HUES6 (cell line): Measurements from ENCODE around the gene CLEC20A.

ENCODE experiments used
- H3K27ac ChIP-seq: 2 replicates; pipeline ENCODE4 v1.7.0; 2013; ENCODE audit warnings: low read depth, mild to moderate bottlenecking, low read length, inconsistent platforms
- H3K27me3 ChIP-seq: 2 replicates; pipeline ENCODE4 v1.6.1; 2013; ENCODE audit warnings: low read length; ENCODE audit not compliant: control insufficient read depth, insufficient read depth
- H3K36me3 ChIP-seq: 2 replicates; pipeline ENCODE4 v1.6.1; 2013; ENCODE audit warnings: low read length; ENCODE audit not compliant: control insufficient read depth, insufficient read depth
- H3K4me1 ChIP-seq: 2 replicates; pipeline ENCODE4 v1.6.1; 2013; ENCODE audit warnings: low read length; ENCODE audit not compliant: control insufficient read depth, insufficient read depth
- H3K4me3 ChIP-seq: 2 replicates; pipeline ENCODE4 v1.5.1; 2013; ENCODE audit warnings: low read depth, low read length
- H3K9ac ChIP-seq: one replicate; pipeline ENCODE4 v1.6.1; 2013; ENCODE audit warnings: mild to moderate bottlenecking, low read length
- H3K9me3 ChIP-seq: 2 replicates; pipeline ENCODE4 v1.6.1; 2013; ENCODE audit warnings: low read depth, low read length; ENCODE audit not compliant: control insufficient read depth, insufficient read depth

CLEC20A gene

DNA sequence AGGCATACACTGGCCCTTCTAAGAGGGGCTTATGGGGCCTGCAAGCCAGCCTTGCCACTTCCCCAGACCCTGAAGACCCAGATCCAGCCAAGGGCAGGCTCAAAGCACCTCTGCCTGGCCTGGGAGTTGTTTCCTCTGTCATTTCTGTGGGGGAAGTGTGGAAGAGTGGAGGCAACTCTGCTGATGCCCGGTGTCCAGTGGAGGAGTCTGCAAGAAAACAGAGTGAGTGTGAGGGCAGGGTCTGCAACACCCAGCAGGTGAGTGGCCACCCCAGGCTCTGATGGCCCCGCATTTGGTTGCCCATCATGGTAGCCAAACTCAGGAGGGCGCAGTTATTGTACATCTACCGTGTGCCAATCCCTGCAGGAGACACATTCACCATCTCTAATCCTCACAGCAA lies 8.4 kb downstream of the CLEC20A start:
- no peaks in the 10 kb centered on the region for H3K36me3 ChIP-seq
- no peaks in the 10 kb centered on the region for H3K9me3 ChIP-seq
- no peak overlapping the region for H3K4me3 ChIP-seq
- H3K27me3 ChIP-seq: no peaks in the 10 kb centered on the region
- H3K27ac ChIP-seq: no peak overlapping the region
- H3K4me1 ChIP-seq: no peaks in the 10 kb centered on the region
- H3K9ac ChIP-seq: no peak overlapping the region

DNA sequence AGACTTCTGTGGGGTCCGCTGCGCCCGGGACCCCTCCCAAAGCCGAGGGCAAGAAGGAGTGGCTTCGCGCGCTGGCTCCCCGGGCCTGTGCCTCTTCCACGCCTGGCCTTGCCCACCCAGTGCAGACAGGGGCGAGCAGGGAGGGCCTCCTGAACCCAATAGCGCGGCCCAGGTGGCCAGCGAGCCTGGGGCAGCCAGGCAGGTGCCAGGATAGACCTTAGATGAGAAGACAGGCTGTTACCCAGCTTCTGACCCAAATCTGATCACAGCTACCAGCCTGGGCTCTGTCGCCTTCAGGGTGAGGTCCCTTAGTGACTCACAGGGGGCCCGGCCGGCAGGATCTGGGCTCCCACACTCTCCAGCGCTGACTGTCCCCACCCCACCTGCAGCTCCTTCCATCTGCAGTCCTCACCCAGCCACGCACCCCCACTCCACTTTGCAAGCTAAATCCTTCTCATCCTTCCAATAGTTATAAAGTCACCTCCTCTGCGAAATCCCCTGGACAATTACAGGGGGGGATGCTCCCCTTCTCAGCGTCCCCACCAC lies 9.6 kb downstream of the CLEC20A start:
- H3K9me3 ChIP-seq: no peaks in the 10 kb centered on the region
- no peak overlapping the region for H3K4me3 ChIP-seq
- no peak overlapping the region for H3K9ac ChIP-seq
- no peak overlapping the region for H3K27ac ChIP-seq
- no peaks in the 10 kb centered on the region for H3K36me3 ChIP-seq
- H3K27me3 ChIP-seq: no peaks in the 10 kb centered on the region
- H3K4me1 ChIP-seq: no peaks in the 10 kb centered on the region

DNA sequence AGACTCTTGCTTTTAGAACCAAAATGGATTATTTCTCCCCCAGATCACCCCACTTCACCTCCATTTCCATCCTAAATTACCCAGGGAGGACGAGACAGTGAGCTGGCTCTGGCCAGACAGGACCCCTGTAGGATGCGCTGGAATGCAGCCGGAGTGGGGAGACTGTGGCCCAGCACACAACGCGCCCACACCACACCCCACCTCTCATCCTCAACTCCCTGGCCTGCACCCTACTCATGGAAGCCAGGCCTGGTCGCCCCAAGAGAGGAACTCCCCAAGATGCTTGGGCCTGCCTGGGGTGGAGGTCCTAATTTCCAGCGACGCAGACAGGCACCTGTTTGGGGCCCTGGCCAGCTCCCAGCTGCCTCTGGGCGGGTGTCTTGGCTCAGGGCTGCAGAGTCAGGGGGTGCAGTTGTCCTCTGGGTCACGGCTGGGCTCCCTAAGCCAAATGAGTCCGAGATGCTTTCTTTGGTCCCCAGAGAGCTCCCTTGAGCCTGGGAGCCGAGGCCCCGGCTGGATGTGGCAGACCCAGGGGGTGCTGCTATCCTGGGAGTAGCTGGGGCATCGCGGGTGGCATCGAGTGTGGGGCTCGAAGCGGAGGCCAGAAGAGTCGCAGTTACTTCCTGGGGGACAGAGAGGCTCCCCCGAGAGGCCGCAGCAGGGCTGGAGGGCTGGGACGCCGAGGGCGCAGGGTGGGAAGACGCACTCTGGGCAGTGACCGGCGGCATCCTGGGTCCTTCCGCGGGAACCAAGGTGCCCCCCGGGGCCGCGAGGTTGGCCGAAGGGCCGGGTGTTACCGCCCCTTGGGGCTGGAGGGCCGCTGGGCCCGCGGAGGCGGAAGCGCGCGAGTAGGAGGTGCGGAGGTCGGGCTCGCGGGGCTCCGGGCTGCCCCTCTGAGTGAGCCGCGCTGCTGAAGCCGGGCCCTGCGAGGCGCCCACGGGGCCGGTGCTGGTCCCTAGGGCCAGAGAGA lies 10.4 kb downstream of the CLEC20A start:
- Histone ChIP-seq H3K36me3 (no peaks in the 10 kb centered on the region), H3K9me3 (no peaks in the 10 kb centered on the region), H3K27me3 (no peaks in the 10 kb centered on the region), H3K27ac (no peak overlapping the region), H3K9ac (no peak overlapping the region), H3K4me3 (no peak overlapping the region), H3K4me1 (no peaks in the 10 kb centered on the region)

DNA sequence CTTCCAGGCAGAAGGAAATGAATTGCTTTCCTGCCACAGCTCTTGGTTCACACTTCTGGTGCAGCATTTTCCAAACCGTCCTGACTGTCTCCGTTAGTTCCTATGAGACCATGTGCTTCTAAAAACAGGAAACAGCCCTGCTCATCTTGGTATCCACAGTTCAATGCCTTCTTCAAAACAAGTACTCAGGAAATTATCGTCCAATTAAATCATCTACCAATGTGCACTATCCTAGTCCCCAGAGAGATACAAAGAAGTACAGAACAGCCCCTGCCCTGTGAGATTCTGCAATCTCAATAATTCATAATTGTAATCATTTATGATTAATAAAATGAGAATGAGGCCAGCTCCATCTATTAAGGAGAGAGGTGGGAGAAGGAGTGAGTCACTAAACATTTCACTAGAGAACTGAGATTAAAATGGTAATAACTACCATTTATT lies 11.2 kb downstream of the CLEC20A start:
- H3K4me3 ChIP-seq: no peak overlapping the region

DNA sequence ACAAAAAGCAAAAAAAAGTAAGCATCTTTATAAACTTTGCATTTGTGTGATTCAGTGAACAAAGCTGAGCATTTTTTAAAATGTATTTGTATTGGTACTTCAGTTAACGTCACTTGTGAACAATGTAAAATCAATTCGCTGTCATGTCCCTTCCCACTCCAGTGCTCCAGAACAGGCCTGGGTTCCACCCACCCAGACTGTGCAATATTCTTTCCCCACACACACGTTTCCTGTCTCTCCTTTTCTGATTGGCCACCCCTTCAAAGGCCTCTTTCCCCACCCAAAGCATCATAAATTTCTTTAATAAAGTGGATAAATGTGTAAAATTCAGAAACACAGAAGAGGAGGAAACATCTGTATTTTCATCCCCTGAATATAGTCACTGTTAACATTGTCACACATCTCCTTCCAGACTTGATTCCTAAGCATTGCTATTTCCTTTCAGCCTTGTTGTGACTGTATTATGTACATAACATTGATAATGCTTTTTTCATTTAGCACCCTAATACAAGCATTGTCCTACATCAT lies 12.0 kb downstream of the CLEC20A start:
- Histone ChIP-seq H3K9me3 (no peaks in the 10 kb centered on the region), H3K4me1 (no peaks in the 10 kb centered on the region), H3K9ac (no peak overlapping the region), H3K27ac (no peak overlapping the region), H3K4me3 (no peak overlapping the region), H3K27me3 (no peaks in the 10 kb centered on the region), H3K36me3 (peaks cover 4% of the 10 kb centered on the region)

More for the DNA sequence above, 11.2 kb downstream of the CLEC20A start:
- Histone ChIP-seq H3K27me3 (no peaks in the 10 kb centered on the region), H3K9ac (no peak overlapping the region), H3K9me3 (no peaks in the 10 kb centered on the region), H3K27ac (no peak overlapping the region), H3K36me3 (no peaks in the 10 kb centered on the region), H3K4me1 (no peaks in the 10 kb centered on the region)

DNA sequence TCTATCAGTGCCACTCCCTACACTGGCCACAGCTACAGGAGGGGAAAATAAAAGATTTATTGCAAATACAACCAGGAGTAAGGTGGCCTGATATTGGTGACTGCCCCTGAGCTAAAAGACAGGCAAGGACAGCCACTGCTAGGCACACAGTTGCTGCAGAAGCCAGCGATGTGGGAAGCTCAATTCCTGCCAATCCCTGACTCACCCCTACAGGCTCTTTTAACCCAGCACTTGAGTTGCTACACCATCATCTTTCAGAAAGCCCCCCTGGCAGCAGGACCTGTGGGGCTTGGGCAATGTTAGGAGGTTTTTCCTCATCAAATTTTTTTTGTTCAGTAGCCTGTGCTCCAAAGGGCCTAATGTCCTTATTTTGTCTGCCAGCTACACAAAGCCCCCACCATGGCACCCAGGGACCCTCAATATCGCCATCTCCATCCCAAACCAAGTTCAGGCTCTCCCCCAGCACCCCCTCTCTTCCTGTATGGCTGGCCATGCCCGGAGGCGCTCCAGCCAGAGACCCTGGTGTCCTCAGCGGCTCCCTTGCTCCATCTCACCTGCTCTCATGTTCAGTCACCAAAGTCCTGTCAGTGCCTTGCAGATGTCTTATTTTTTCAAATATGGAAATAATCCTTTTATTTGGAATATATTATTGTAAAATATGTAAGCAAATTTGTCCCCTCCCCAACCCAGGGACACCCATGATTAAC lies 13.4 kb downstream of the CLEC20A start:
- H3K4me3 ChIP-seq: no peak overlapping the region
- H3K27me3 ChIP-seq: no peaks in the 10 kb centered on the region
- H3K36me3 ChIP-seq: peaks cover 4% of the 10 kb centered on the region
- H3K27ac ChIP-seq: no peak overlapping the region
- H3K9me3 ChIP-seq: no peaks in the 10 kb centered on the region
- no peak overlapping the region for H3K9ac ChIP-seq
- H3K4me1 ChIP-seq: no peaks in the 10 kb centered on the region

DNA sequence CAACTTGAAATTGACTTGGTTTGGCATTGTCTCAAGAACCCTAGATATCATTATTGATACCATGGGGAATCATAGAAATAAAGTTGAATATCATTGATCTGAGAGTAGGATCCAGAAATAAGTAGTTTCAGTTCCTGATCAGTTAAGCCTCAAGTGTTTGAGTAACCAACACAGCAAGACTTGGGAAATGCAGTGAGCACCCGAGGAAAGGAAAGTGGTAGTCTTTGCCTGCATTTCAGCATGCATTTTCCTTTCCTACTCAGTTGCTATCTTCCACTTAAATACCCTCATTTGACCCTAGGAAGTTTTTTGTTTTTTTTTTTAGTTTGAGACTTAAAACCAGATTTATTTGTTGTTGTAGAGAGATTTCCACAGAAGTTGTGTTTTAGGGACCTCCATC lies 18.9 kb downstream of the CLEC20A start:
- Histone ChIP-seq H3K9me3 (no peaks in the 10 kb centered on the region), H3K4me1 (peaks cover 11% of the 10 kb centered on the region; the same call in 1 of the 2 replicates), H3K27me3 (no peaks in the 10 kb centered on the region), H3K36me3 (peaks cover 17% of the 10 kb centered on the region), H3K9ac (no peak overlapping the region), H3K4me3 (no peak overlapping the region), H3K27ac (no peak overlapping the region)

DNA sequence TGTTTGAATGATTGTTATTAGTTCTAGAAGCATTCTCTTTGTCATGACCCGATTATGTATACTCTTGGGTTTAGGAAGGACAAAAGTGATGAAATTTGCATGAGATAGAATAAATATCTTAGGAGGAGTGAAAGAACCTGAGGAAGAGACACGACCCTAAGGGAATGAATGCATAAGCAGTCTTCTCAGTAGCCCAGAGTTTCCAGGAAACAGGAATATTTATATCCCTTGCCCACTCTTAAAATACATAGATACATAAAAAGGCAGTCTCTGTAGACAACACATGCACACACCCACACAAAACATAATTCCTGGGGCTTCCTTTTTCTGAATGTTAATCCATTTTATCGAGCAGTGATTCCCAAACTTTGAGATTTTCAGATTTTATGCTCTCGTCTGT lies 19.4 kb downstream of the CLEC20A start:
- Histone ChIP-seq H3K27me3 (no peaks in the 10 kb centered on the region), H3K36me3 (peaks cover 18% of the 10 kb centered on the region)

DNA sequence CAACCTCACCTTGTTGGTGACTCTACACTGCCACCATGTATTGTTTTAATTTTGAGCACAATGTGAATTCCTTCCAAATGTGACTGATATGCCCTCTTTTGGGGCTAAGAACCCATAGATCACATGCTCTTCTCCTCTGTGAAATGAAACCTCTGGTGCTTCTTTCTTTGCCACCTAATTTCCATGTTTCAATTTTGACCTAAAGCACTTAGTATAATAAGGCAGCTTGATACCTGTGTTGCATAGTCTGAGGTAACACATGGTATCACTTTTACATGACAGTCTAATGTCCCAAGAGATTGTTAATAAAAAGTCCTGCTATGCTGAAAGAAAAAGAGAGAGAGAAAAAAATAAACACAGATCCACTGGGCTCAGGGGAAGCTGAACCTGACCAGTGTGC lies 24.2 kb downstream of the CLEC20A start:
- peaks cover 11% of the 10 kb centered on the region; the same call in 1 of the 2 replicates for H3K4me1 ChIP-seq
- no peak overlapping the region for H3K4me3 ChIP-seq
- no peaks in the 10 kb centered on the region for H3K9me3 ChIP-seq
- no peak overlapping the region for H3K9ac ChIP-seq
- H3K27ac ChIP-seq: no peak overlapping the region
- H3K36me3 ChIP-seq: peaks cover 35% of the 10 kb centered on the region
- H3K27me3 ChIP-seq: no peaks in the 10 kb centered on the region

More for the DNA sequence above, 19.4 kb downstream of the CLEC20A start:
- no peak overlapping the region for H3K4me3 ChIP-seq
- H3K4me1 ChIP-seq: peaks cover 11% of the 10 kb centered on the region; the same call in 1 of the 2 replicates
- no peak overlapping the region for H3K27ac ChIP-seq
- H3K9ac ChIP-seq: no peak overlapping the region
- H3K9me3 ChIP-seq: no peaks in the 10 kb centered on the region

DNA sequence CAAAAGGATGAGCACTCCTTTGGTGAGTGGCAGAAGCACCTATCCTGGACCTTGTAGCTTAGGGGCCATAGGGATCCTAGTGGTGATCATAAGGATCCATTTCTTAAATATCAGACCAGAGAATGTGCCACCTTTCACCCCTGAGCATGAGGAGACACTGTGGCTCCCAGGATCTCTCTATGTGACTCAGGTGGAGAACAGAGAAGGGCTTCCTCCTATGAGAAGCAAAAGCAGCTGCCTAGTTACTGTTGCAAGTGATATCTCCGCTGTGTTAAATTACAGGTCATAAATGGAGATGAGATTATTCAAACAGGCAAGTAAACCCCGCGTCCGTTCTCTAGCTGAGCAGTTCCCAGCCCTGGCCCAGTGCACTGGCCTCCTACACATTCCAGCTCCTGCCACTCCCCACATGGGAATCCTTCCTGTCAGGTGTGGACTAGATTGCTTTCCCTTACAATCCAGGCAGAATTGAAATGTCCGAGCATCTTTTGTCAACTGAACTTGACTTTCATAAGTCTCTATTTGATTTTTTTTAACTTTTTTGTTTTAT lies 26.3 kb downstream of the CLEC20A start:
- Histone ChIP-seq H3K36me3 (peaks cover 51% of the 10 kb centered on the region), H3K27ac (no peak overlapping the region), H3K9me3 (no peaks in the 10 kb centered on the region), H3K4me1 (no peaks in the 10 kb centered on the region), H3K4me3 (no peak overlapping the region), H3K9ac (no peak overlapping the region), H3K27me3 (no peaks in the 10 kb centered on the region)
